HG02588 (cell line): ENCODE measurements around the gene SCG2.
"Not testable (repeated sequence)": the region's sequence is repeated elsewhere in the genome, so short reads cannot be mapped to it uniquely, and the experiment has no call there.

ENCODE experiments used
- ATAC-seq: cut with Tn5 transposase; IDR thresholded peaks from one replicate; pipeline ENCODE4 v1.9.1; 2021; ENCODE audit warnings: mild to moderate bottlenecking, moderate library complexity; ENCODE audit not compliant: unreplicated experiment

SCG2 gene

GRCh38 chr2:223613017-223613950, 11.1 kb upstream of the SCG2 start:
- ATAC-seq, result no peak

- no peak for ATAC-seq
These were observed 10.3 kb upstream of the SCG2 start for GRCh38 chr2:223612501-223612900.

GRCh38 chr2:223611061-223611460, 8.9 kb upstream of the SCG2 start:
- no peak for ATAC-seq

- ATAC-seq, result no peak
These were observed 5.3 kb upstream of the SCG2 start for GRCh38 chr2:223607476-223607875.

GRCh38 chr2:223606946-223607345, 4.8 kb upstream of the SCG2 start:
- no peak for ATAC-seq

GRCh38 chr2:223604231-223604630, 2.1 kb upstream of the SCG2 start:
- ATAC-seq, result no peak

- no peak for ATAC-seq
These were observed 811 bp upstream of the SCG2 start for GRCh38 chr2:223602972-223603371.

- ATAC-seq, result no peak
These were observed 1.1 kb downstream of the SCG2 start for GRCh38 chr2:223601018-223601417.

- no peak for ATAC-seq
These were observed 2.4 kb downstream of the SCG2 start for GRCh38 chr2:223599640-223600380.

- ATAC-seq, result no peak
These were observed 3.0 kb downstream of the SCG2 start for GRCh38 chr2:223598994-223599639.

- no peak for ATAC-seq
These were observed 5.1 kb downstream of the SCG2 start for GRCh38 chr2:223597076-223597475.

- no peak for ATAC-seq
These were observed 6.0 kb downstream of the SCG2 start for GRCh38 chr2:223596208-223596607.

- ATAC-seq, result no peak
These were observed 7.3 kb downstream of the SCG2 start for GRCh38 chr2:223594831-223595230.

GRCh38 chr2:223594259-223594658, 7.9 kb downstream of the SCG2 start:
- no peak for ATAC-seq

GRCh38 chr2:223592689-223593088, 9.5 kb downstream of the SCG2 start:
- ATAC-seq, result not testable (repeated sequence)

GRCh38 chr2:223591596-223591995, 10.6 kb downstream of the SCG2 start:
- ATAC-seq, result no peak

GRCh38 chr2:223590964-223591363, 11.2 kb downstream of the SCG2 start:
- ATAC-seq, result no peak

GRCh38 chr2:223589901-223590300, 12.3 kb downstream of the SCG2 start:
- no peak for ATAC-seq

- ATAC-seq, result no peak
These were observed 13.9 kb downstream of the SCG2 start for GRCh38 chr2:223588251-223588650.

- ATAC-seq, result no peak
These were observed 14.9 kb downstream of the SCG2 start for GRCh38 chr2:223587301-223587700.

- ATAC-seq, result no peak
These were observed 15.9 kb downstream of the SCG2 start for GRCh38 chr2:223586261-223586660.

GRCh38 chr2:223585666-223586065, 16.5 kb downstream of the SCG2 start:
- ATAC-seq, result no peak
